Astrocyte of the spinal cord (primary cell): ENCODE data around the gene RABGGTA.
A peak's percentile ranks its signal among the peaks of the same experiment; 100 is the strongest.

Experiments used
- DNase-seq: peaks from one replicate; pipeline ENCODE4 v3.0.0; 2011; ENCODE audit warnings: low read depth, low spot score
- H3K4me3 ChIP-seq: 2 replicates; pipeline ENCODE4 v1.5.1; 2011; ENCODE audit warnings: low read depth, mild to moderate bottlenecking, low read length, moderate library complexity
- in situ Hi-C: cut with HindIII; loops from 2 replicates; pipeline ENCODE4 v1.10.0; 2017; ENCODE audit warnings: low sequenced_read_pairs
- TF ChIP-seq, protein P1 (sequence below): IDR thresholded peaks from 2 replicates; pipeline ENCODE4 v1.5.1; 2012; ENCODE audit warnings: low read depth, mild to moderate bottlenecking, low read length, inconsistent platforms

Gene RABGGTA

GRCh38 chr14:24234095-24235005 is 37.0 kb downstream of the RABGGTA start:
- H3K4me3 ChIP-seq: no peak overlapping the region
- TF ChIP-seq, protein P1, sequence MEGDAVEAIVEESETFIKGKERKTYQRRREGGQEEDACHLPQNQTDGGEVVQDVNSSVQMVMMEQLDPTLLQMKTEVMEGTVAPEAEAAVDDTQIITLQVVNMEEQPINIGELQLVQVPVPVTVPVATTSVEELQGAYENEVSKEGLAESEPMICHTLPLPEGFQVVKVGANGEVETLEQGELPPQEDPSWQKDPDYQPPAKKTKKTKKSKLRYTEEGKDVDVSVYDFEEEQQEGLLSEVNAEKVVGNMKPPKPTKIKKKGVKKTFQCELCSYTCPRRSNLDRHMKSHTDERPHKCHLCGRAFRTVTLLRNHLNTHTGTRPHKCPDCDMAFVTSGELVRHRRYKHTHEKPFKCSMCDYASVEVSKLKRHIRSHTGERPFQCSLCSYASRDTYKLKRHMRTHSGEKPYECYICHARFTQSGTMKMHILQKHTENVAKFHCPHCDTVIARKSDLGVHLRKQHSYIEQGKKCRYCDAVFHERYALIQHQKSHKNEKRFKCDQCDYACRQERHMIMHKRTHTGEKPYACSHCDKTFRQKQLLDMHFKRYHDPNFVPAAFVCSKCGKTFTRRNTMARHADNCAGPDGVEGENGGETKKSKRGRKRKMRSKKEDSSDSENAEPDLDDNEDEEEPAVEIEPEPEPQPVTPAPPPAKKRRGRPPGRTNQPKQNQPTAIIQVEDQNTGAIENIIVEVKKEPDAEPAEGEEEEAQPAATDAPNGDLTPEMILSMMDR: no peak
- no peak for DNase-seq
- in situ Hi-C loops: no loop called here

DNA sequence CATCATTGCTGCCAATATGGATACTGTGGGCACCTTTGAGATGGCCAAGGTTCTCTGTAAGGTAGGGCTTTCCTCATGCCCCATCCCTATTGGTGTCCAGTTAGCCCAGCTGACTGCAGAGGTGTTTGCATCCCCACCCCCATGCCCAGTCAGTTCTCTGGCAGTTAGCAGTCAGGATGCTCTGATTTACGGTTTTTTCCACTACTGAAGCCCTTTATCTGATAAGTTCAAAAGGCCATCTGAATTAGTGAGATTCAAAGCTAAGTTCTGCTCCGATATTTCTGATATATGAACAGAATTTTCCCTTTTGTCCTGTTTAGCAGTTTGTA is 37.9 kb downstream of the RABGGTA start:
- H3K4me3 ChIP-seq: peak overlapping the region; percentile 81
- no peak for DNase-seq
- in situ Hi-C loops: no loop called here
- TF ChIP-seq, protein P1: no peak

DNA sequence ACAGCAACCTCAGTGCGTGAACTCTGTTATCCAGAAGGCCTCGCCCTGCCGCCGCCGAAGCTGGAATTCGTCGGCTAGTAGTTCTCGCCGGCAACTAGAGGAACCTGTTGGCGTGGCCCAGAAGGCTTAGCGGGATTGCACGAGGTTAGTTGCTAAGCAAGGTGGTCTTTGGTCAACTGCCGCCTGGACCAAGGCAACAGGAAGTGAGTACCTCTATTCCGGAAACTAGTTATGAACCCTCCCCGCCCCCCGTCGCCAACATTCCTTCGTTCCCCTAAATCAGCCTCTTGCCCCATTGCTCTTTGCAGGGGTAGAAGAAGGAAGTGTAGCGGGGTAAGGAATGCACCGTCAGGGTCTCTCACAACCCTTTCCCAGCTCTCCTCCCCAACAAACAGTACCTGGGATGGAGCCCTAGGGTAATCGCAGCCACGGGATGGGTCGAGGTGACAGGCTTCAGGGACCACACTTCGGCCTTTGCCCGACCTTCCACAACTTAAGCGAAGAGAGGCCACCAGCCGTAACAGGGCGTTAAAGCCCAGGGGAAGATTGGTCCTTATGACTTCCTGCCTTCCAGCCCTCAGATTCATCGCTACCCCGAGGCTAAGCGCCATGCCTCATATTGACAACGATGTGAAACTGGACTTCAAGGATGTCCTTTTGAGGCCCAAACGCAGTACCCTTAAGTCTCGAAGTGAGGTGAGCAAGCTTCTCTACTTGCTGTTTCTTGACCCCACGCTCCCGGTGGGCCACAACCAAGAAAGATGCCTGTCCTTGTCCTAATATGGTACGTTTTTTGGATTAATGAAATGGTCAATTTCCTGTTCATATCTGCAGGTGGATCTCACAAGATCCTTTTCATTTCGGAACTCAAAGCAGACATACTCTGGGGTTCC is 38.5 kb downstream of the RABGGTA start, which contains the start of gene GMPR2:
Gene GMPR2 (plus strand): TSS at position 285 of the 893 bp plus-strand sequence. CDS start 325 bp downstream, at position 610.
- DNase-seq: no peak
- peak within 1 kb of the TSS; percentile 81 for H3K4me3 ChIP-seq
- TF ChIP-seq, protein P1: no peak
- in situ Hi-C loops: no loop called here

- in situ Hi-C loops: no loop called here
- peak; percentile 97 for DNase-seq
- TF ChIP-seq, protein P1: no peak
- H3K4me3 ChIP-seq: peak within 1 kb of the TSS; percentile 81
Measured at GRCh38 chr14:24232121-24232644, 39.2 kb downstream of the RABGGTA start, which contains the start of gene NEDD8. Gene NEDD8 (minus strand): TSS chr14:24232367. CDS start chr14:24232267, 100 bp downstream.

GRCh38 chr14:24231263-24232120 is 39.9 kb downstream of the RABGGTA start:
- in situ Hi-C loops: no loop called here
- TF ChIP-seq, protein P1: no peak
- peak overlapping the region; percentile 81 for H3K4me3 ChIP-seq
- no peak for DNase-seq

GRCh38 chr14:24228902-24229301 is 42.5 kb downstream of the RABGGTA start:
- in situ Hi-C loops: no loop called here
- TF ChIP-seq, protein P1: no peak
- no peak overlapping the region for H3K4me3 ChIP-seq
- no peak for DNase-seq
